Chondrocyte (in vitro differentiated cells): ENCODE measurements around the gene ARID5A. TPM values are rescaled to one million over a fixed set of nuclear protein-coding genes. Genes with fewer than 3 reads are reported as not detected.

ENCODE experiments used
- DNase-seq: peaks from one replicate; pipeline ENCODE4 v3.0.0; 2021; ENCODE audit warnings: mixed read lengths, low spot score
- H3K27ac Mint-ChIP-seq: one replicate; pipeline ENCODE4 v1.8.0; 2021; ENCODE audit warnings: mild to moderate bottlenecking, moderate library complexity, mixed read lengths; ENCODE audit not compliant: unreplicated experiment
- H3K27me3 Mint-ChIP-seq: 2 replicates; pipeline ENCODE4 v1.8.0; 2021; ENCODE audit warnings: low read depth, mixed read lengths
- H3K36me3 Mint-ChIP-seq: 2 replicates; pipeline ENCODE4 v1.8.0; 2021; ENCODE audit warnings: low read depth, mixed read lengths
- H3K4me1 Mint-ChIP-seq: 2 replicates; pipeline ENCODE4 v1.8.0; 2021; ENCODE audit warnings: low read depth, mild to moderate bottlenecking, mixed read lengths
- H3K4me3 Mint-ChIP-seq: one replicate; pipeline ENCODE4 v1.8.0; 2021; ENCODE audit warnings: mild to moderate bottlenecking, moderate library complexity, mixed read lengths; ENCODE audit not compliant: unreplicated experiment
- H3K9me3 Mint-ChIP-seq: 2 replicates; pipeline ENCODE4 v1.8.0; 2021; ENCODE audit warnings: low read depth, mixed read lengths
- total RNA-seq: library from RNA; stranded (reverse); gene quantifications from 3 replicates; pipeline ENCODE4 v1.2.1, GENCODE V29; 2021
- TF ChIP-seq, protein P1 (sequence below): fragments of 200-600 bp; sonication (generic); IDR thresholded peaks from 2 replicates; pipeline ENCODE4 v1.5.0; 2021; ENCODE audit warnings: antibody characterized with exemption, mild to moderate bottlenecking, moderate library complexity

Gene ARID5A
- total RNA-seq, 1 donor from 2014 or later = 12.9 TPM

DNA sequence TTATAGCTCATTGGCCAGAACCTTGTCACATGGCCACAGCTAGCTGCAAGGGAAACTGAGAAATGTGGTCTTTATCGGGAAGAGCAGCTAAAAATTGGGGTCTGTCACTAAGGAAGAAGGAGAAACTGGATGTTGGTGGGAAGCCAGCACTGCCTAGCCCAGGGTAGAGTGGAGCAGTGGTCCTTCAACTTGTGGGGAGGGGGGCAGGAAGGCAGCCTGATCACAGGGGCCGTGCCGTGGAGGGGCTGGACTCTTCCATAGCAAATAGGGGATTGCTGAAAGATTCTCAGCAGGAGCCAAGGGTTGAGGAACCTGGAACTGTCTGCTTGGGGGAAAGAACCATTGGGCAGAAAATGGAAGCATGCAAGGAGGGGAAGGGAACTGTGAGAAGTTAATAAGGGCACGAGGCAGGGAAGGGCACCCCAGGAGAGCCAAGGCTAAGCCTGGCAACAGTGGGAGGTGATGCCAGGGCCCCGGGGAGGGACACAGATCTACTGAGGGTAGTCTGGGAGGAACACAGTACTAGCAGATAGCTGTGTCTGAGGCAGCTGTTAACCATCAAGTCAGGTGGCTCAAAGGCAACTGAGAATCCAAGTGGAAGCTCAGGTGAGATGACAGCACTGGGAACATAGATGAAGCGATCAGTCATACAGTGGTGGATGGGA lies 25.5 kb upstream of the ARID5A start:
- Mint-ChIP-seq H3K4me1 (peaks cover 8% of the 10 kb centered on the region), H3K36me3 (no peaks in the 10 kb centered on the region), H3K27ac (no peak overlapping the region), H3K27me3 (peaks cover 23% of the 10 kb centered on the region), H3K9me3 (no peaks in the 10 kb centered on the region), H3K4me3 (no peak overlapping the region)
- TF ChIP-seq, protein P1, sequence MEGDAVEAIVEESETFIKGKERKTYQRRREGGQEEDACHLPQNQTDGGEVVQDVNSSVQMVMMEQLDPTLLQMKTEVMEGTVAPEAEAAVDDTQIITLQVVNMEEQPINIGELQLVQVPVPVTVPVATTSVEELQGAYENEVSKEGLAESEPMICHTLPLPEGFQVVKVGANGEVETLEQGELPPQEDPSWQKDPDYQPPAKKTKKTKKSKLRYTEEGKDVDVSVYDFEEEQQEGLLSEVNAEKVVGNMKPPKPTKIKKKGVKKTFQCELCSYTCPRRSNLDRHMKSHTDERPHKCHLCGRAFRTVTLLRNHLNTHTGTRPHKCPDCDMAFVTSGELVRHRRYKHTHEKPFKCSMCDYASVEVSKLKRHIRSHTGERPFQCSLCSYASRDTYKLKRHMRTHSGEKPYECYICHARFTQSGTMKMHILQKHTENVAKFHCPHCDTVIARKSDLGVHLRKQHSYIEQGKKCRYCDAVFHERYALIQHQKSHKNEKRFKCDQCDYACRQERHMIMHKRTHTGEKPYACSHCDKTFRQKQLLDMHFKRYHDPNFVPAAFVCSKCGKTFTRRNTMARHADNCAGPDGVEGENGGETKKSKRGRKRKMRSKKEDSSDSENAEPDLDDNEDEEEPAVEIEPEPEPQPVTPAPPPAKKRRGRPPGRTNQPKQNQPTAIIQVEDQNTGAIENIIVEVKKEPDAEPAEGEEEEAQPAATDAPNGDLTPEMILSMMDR = no peak
- DNase-seq = no peak

GRCh38 chr2:96511851-96512250 lies 24.7 kb upstream of the ARID5A start:
- TF ChIP-seq, protein P1 = no peak
- H3K36me3 Mint-ChIP-seq = peaks cover 2% of the 10 kb centered on the region
- DNase-seq = no peak
- peaks cover 8% of the 10 kb centered on the region for H3K4me1 Mint-ChIP-seq
- peaks cover 3% of the 10 kb centered on the region for H3K9me3 Mint-ChIP-seq
- peaks cover 23% of the 10 kb centered on the region for H3K27me3 Mint-ChIP-seq
- no peak overlapping the region for H3K4me3 Mint-ChIP-seq
- no peak overlapping the region for H3K27ac Mint-ChIP-seq

DNA sequence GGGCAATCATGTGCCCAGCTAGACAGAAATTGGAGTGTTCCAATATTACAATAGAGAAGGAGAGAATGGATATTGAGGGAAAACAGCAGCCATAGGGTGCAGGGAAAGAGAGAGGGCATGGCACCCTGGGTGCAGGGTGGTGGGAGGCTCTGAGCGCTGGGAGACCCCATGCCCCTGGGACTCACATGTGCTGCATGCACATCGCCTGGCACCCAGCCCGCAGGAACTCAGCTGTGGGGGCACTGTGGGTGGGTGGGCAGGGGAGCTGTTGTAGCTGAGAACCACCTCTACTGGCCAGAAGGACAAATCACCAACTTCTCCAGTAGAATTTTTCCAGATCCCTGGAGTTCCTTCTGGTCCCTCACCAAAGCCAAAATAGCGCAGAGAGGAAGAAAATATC lies 24.2 kb upstream of the ARID5A start:
- DNase-seq = no peak
- H3K4me3 Mint-ChIP-seq = no peak overlapping the region

GRCh38 chr2:96514521-96514920 lies 22.0 kb upstream of the ARID5A start:
- H3K27ac Mint-ChIP-seq = no peak overlapping the region
- H3K36me3 Mint-ChIP-seq = peaks cover 6% of the 10 kb centered on the region
- TF ChIP-seq, protein P1 = no peak
- H3K9me3 Mint-ChIP-seq = peaks cover 11% of the 10 kb centered on the region
- H3K4me1 Mint-ChIP-seq = no peaks in the 10 kb centered on the region
- H3K27me3 Mint-ChIP-seq = peaks cover 23% of the 10 kb centered on the region
- no peak overlapping the region for H3K4me3 Mint-ChIP-seq
- no peak for DNase-seq

More for the DNA sequence above, 24.2 kb upstream of the ARID5A start:
- Mint-ChIP-seq H3K27me3 (peaks cover 23% of the 10 kb centered on the region), H3K36me3 (peaks cover 6% of the 10 kb centered on the region), H3K9me3 (peaks cover 8% of the 10 kb centered on the region), H3K27ac (no peak overlapping the region), H3K4me1 (peaks cover 8% of the 10 kb centered on the region)
- TF ChIP-seq, protein P1 = no peak

DNA sequence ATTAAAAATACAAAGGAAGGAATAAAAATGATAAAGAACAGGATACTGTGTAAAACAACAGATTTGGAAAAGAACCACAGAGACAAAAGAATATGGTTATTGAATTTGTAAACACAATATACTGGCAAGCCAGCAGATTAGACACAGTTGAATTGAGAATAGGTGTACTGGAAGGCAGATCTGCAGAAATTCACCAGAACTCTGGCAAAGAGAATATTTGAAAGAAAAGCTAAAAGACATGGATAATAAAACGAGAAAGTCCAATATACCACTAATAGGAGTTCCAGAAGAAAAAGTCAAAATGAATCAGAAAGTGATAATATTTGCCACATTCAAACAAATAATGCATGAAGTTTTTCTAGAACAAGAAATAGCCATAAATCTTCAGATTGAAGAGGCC lies 19.5 kb upstream of the ARID5A start:
- H3K36me3 Mint-ChIP-seq = peaks cover 6% of the 10 kb centered on the region

More for the DNA sequence above, 19.5 kb upstream of the ARID5A start:
- no peak for DNase-seq
- Mint-ChIP-seq H3K4me3 (no peak overlapping the region), H3K9me3 (peaks cover 11% of the 10 kb centered on the region), H3K27ac (no peak overlapping the region), H3K27me3 (peaks cover 11% of the 10 kb centered on the region), H3K4me1 (no peaks in the 10 kb centered on the region)
- TF ChIP-seq, protein P1 = no peak
